Measurements from ENCODE around the gene SULT2B1.
A peak's percentile ranks its signal among the peaks of the same experiment; 100 is the strongest.
"Not testable (repeated sequence)": the region's sequence is repeated elsewhere in the genome, so short reads cannot be mapped to it uniquely, and the experiment has no call there.

The SULT2B1 gene

DNA sequence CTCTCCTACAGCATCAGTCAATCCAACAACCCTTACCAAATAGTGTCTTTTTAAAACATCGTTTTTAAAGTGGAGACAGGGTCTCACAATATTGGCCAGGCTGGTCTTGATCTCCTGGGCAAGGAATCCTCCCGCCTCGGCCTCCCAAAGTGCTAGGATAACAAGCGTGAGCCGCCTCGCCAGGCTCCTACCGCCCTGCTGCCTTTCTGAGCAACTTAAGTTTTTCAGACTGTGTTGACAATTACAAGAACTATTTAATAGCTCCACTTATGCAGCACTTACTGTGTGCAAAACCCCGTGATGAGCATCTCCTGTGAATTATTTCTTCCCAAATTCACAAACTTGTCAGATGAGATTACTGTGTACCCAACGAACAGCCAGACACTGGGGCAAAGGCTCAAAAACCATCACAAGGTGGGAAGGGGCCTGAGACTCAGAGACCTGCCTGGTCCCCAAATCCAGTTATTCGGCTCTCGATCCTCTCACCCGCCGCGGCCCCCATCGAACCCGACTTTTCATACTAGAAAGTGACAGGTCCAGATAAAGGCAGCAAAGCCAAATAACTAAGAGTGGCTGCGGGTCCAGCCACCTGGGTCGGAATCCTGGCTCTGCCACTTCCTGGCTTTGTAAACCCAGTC is 66.4 kb downstream of the SULT2B1 start:
- DNase-seq (ENCODE audit: low read depth in 2 of 3, low spot score in 1 of 3), result no peak

DNA sequence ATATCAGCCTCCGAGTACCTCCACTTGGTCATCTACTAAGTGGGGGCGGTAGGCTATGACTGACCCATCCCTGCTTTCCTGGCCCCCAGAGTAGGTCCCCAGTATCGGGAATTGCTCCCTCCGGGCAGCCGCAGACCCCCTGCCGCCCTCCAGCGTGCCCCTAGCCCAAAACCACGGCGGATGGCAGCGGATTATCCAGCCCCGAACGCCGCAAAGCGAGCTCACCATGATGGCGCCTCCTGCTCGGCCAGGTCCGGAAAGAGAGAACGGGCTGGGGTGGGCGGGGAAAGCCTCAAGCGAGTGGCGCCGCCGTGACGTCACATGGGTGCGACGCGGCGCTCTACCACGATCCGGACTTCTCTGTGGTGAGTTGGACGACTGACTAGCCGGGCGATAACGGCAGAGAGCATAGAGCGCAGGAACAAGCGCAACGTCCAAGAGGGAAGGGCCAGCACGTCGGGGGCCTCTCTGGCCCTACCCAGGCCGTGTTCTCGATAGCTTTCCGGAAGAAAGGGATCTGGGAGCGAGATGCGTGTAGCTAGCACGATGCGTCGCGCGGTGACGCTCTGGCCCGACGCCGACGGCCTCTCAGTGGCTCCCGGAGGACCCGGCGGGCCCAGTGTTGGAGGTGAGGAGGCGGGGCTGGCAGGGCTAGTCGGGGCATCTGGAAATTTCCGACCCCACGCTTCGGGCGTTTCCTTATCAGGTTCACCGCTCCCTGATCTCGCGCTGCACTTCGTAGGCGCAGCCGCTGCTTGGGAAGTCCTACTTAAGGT is 67.1 kb downstream of the SULT2B1 start, which contains the start of the genes RPL18 and SPHK2:
Gene RPL18, minus strand, starts transcription at position 263 of the 776 bp plus-strand sequence. Its CDS starts 35 bp downstream, at position 228.
Gene SPHK2, plus strand, starts transcription at position 591 of the 776 bp plus-strand sequence. CDS start 1,009 bp downstream, outside the sequence.
- peak; percentile 89 to 94 (median 92) for DNase-seq (ENCODE audit: low read depth in 2 of 3, low spot score in 1 of 3)

DNA sequence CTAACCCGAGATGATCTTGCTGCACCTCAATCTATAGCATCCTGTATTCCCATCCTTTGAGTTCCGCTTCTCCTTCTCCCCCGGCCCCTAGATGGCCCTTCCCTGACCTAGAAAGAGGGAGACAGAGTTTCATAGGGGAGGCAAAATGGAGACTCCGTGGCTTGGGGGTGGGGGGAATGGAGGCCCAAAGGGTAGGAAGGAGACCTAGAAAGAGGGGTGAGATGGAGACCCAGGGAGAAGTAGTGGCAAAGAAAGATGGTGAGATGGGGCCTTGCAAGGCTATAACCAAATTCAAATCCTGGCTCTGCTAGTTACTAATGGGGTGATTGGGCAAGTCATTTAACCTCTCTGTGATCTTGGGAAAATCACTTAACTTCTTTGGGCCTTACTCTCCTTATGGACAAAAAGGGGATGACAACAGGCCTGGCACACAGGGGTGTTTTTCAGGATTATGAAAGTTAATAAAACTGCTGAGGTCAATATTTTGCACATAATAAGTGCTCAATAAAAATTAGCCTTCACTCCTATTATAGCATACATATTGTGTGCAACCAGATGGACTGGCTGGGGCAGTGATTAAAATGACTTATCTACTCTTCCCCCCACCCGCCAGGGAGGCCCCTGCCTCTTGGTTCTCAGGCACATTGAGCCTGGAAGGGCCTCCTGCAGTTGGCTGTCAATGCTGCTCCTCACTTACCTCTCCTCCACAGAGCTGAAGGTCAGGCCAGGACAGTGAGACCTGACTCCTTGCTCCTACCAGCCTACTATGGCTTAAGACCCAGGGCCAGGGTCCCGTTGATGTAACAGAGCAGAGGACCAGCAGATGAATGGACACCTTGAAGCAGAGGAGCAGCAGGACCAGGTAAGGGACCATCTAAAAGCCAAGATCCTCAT is 68.0 kb downstream of the SULT2B1 start:
- DNase-seq (ENCODE audit: low read depth in 2 of 3, low spot score in 1 of 3), result no peak

DNA sequence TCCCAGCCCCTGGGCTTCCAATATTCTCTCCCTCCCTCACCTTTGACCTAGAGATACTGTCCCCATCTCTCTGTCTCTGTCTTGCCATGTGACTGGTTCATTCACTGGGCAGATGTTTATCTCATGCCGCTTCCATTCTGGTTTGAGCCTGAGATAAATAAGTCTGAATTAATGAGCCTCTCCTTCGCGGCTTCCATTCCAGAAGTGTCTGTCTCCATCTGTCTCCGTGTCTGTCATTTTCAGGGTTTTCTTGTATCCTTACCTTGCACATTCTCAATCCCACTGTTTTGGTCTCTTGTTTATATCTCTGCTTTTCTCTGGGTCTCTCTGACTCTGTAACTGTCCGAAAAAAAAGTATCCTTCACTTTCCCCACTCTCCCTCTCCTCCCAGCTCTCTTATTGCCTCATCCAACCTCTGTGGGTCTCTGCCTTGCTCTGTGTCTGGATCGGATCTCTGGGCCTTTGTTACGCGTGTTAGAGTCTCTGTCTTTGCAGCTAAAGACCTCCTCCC is 71.6 kb downstream of the SULT2B1 start:
- DNase-seq (ENCODE audit: low read depth in 2 of 3, low spot score in 1 of 3), result no peak

DNA sequence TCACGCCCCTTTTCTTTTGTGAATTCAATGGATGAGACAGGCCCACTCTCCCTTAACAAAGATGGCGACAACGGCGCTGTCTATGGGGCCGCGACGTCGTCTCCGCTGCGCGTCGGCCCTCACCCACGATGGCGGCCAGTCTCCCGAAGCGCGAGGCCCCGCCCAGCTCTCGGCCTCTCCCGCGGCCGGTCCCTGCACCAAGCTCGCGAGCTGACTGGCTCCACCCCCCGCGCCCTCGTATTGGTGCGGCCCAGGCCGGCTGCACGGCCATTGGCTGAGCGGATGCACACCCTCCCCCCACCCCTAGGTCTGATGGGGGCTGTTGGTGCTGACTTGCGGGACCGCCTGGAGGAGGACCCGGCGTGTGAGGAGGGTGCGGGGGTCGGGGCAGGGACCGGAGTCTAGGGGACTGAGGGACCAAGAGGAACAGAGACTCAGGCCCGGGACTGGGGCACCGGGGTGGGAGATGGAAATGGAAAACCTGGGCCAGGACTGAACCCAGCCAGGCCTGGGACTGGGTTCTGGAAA is 72.2 kb downstream of the SULT2B1 start:
- DNase-seq (ENCODE audit: low read depth in 2 of 3, low spot score in 1 of 3), result peak; percentile 94 to 99 (median 95)

DNA sequence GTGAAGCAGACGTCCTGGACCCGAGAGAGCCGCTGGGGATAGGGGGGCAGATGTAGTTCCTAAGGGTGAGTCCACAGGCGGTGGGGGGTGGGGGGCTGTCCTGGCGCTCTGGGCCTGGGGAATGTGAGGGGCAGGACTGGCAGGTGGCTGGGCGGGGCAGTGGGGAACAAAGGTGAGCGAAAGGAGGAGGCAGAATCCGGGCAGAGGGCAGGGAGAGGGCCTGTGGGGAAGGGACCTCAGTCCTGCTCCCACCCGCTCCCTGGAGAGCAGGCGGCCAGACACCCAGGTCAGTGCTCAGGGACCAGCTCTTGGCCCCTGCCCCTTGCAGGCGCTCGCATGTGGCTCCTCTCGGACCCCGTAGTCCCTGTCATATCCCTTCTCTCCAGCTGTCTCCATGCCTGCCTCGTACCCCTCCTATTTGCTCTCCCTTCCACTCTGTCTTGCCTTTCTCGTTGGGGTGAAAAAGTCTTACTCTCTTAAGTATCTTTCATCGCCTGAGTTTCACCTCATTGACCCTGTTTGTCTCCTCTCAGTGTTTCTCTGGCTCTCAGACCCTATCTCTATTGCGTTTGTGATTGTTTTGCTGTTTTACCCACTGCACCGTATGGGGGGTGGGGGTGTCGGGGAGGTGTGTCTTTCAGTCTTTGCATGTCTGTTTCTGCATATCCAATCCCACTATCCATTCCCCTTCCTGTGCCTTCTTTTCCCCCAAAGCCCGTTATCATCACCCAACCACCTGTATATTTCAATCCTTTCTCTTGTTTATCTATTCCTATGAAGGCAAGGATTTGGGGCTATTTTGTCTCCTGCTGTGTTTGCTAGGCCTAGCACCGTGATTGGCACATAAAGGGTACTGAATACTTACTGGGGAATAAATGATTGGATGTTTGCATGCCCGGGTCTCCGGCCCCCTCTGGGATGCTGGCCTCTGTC is 73.1 kb downstream of the SULT2B1 start:
- no peak for DNase-seq (ENCODE audit: low read depth in 2 of 3, low spot score in 1 of 3)

DNA sequence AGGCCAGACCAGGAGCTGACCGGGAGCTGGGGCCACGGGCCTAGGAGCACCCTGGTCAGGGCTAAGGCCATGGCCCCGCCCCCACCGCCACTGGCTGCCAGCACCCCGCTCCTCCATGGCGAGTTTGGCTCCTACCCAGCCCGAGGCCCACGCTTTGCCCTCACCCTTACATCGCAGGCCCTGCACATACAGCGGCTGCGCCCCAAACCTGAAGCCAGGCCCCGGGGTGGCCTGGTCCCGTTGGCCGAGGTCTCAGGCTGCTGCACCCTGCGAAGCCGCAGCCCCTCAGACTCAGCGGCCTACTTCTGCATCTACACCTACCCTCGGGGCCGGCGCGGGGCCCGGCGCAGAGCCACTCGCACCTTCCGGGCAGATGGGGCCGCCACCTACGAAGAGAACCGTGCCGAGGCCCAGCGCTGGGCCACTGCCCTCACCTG is 73.9 kb downstream of the SULT2B1 start:
- DNase-seq (ENCODE audit: low read depth in 2 of 3, low spot score in 1 of 3), result no peak

DNA sequence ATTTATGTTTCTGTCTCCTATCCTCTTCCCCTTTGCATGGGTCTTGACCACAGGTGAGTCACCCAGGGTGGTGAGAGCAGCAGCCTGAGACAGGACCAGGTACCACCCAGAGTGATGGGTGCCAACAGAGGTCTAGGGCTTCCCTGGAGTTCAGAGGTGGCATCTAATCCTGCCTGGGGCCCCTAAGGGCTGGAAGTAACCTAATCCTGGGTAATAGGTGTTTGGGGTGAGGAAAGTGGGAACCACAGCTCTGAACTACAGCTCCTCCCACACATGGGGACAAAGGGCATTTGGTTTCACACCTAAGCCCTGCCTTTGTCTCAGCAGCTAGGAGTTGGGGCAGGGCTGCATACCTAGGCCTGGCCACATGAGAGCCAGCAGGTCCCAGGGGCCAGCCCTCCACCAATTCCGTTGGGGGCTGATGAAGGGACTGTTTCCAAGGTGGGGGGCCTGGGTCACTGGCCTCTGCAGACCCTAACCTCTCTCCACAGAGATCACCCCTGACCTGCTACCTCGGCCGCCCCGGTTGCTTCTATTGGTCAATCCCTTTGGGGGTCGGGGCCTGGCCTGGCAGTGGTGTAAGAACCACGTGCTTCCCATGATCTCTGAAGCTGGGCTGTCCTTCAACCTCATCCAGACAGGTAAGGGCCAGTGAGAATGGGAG is 75.4 kb downstream of the SULT2B1 start:
- no peak for DNase-seq (ENCODE audit: low read depth in 2 of 3, low spot score in 1 of 3)

DNA sequence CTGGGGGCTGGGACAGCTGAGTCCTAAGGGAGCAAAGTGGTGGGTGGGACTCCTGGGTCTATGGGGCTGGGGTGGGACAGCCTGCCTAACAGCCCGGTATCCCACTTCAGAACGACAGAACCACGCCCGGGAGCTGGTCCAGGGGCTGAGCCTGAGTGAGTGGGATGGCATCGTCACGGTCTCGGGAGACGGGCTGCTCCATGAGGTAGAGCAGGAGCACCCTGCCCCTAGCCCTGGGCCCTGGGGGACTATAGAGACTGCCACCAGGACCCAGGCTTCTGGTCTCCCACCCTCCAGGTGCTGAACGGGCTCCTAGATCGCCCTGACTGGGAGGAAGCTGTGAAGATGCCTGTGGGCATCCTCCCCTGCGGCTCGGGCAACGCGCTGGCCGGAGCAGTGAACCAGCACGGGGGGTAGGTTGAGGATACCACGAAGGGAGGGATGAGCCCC is 75.9 kb downstream of the SULT2B1 start:
- DNase-seq (ENCODE audit: low read depth in 2 of 3, low spot score in 1 of 3), result no peak

DNA sequence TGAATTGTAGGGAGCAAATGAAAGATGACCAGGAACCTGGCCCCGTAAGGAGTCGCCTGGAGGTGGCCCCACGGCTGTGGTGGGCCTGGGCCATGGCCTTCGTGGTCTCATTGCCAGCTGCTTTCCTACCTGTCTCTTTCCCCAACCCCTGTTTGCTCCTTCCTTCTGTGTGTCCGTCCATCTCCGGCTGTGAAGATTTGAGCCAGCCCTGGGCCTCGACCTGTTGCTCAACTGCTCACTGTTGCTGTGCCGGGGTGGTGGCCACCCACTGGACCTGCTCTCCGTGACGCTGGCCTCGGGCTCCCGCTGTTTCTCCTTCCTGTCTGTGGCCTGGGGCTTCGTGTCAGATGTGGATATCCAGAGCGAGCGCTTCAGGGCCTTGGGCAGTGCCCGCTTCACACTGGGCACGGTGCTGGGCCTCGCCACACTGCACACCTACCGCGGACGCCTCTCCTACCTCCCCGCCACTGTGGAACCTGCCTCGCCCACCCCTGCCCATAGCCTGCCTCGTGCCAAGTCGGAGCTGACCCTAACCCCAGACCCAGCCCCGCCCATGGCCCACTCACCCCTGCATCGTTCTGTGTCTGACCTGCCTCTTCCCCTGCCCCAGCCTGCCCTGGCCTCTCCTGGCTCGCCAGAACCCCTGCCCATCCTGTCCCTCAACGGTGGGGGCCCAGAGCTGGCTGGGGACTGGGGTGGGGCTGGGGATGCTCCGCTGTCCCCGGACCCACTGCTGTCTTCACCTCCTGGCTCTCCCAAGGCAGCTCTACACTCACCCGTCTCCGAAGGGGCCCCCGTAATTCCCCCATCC is 76.7 kb downstream of the SULT2B1 start:
- DNase-seq (ENCODE audit: low read depth in 2 of 3, low spot score in 1 of 3), result no peak

DNA sequence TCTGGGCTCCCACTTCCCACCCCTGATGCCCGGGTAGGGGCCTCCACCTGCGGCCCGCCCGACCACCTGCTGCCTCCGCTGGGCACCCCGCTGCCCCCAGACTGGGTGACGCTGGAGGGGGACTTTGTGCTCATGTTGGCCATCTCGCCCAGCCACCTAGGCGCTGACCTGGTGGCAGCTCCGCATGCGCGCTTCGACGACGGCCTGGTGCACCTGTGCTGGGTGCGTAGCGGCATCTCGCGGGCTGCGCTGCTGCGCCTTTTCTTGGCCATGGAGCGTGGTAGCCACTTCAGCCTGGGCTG is 77.3 kb downstream of the SULT2B1 start:
- DNase-seq (ENCODE audit: low read depth in 2 of 3, low spot score in 1 of 3), result no peak

DNA sequence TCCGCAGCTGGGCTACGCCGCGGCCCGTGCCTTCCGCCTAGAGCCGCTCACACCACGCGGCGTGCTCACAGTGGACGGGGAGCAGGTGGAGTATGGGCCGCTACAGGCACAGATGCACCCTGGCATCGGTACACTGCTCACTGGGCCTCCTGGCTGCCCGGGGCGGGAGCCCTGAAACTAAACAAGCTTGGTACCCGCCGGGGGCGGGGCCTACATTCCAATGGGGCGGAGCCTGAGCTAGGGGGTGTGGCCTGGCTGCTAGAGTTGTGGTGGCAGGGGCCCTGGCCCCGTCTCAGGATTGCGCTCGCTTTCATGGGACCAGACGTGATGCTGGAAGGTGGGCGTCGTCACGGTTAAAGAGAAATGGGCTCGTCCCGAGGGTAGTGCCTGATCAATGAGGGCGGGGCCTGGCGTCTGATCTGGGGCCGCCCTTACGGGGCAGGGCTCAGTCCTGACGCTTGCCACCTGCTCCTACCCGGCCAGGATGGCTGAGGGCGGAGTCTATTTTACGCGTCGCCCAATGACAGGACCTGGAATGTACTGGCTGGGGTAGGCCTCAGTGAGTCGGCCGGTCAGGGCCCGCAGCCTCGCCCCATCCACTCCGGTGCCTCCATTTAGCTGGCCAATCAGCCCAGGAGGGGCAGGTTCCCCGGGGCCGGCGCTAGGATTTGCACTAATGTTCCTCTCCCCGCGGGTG is 77.8 kb downstream of the SULT2B1 start:
- no peak for DNase-seq (ENCODE audit: low read depth in 2 of 3, low spot score in 1 of 3)

DNA sequence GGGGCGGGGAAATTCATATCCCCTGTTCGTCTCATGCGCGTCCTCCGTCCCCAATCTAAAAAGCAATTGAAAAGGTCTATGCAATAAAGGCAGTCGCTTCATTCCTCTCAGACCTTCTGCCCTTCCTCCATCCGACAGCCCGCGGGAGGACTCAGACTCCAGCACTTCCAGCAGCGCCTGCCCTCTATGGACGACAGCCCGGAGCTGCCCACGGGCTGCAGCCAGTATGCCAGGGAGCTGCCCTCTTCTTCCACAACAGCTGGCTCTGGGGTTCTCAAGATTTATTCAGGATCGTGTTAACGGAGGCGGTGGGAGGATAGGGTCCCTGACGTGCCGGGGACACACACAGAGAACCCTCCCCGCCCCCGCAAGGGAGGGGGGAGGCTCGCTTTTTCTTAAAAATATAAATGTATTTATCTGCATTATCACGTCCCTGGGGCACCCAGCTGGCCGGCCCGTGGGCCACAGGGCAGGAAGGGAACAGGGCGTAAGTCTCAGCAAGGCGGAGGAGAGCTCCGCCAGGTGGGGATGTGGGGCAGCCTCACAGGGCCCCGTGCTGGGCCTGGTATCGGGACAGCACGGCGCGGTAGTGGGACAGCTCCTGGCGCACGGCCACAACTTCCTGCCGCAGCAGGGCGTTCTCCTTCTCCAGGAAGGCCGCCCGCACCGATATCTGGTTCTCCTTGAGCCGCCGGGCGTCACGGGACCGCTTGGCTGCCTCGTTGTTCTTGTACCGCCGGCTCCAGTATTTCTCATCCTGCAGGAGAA is 78.5 kb downstream of the SULT2B1 start:
- no peak for DNase-seq (ENCODE audit: low read depth in 2 of 3, low spot score in 1 of 3)

DNA sequence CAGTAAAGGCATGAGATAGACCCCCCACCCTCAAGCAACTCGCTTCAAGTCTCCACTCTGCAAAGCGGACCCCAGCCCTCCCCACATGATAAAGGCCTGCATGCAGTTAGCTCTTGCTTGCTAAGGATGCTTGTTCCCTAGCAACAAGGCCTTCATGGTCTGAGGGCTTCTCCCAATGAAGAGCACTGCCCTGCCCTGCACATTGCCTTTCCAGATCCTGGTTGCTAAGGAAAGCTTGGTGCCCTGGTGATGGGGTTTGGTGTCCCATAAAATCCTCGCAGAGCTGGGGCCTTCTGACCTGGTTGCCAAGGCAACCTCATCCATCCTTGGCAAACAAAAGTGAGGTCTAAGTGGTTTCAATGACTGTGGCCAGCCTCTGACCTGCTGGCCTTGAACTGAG is 79.3 kb downstream of the SULT2B1 start:
- DNase-seq (ENCODE audit: low read depth in 2 of 3, low spot score in 1 of 3), result no peak

DNA sequence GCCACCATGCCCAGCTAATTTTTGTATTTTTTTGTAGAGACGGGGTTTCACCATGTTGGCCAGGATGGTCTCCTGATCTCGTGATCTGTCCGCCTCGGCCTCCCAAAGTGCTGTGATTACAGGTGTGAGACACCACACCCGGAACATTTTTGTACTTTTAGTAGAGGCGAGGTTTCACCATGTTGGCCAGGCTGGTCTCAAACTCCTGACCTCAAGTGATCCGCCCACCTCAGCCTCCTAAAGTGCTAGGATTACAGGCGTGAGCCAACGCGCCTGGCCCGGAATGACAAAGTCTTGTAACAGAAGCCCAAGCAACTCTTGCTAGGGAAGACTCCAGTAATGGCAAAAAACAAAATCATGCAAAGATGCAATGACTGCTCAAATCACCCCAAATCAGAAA is 80.3 kb downstream of the SULT2B1 start:
- DNase-seq (ENCODE audit: low read depth in 2 of 3, low spot score in 1 of 3), result not testable (repeated sequence)

DNA sequence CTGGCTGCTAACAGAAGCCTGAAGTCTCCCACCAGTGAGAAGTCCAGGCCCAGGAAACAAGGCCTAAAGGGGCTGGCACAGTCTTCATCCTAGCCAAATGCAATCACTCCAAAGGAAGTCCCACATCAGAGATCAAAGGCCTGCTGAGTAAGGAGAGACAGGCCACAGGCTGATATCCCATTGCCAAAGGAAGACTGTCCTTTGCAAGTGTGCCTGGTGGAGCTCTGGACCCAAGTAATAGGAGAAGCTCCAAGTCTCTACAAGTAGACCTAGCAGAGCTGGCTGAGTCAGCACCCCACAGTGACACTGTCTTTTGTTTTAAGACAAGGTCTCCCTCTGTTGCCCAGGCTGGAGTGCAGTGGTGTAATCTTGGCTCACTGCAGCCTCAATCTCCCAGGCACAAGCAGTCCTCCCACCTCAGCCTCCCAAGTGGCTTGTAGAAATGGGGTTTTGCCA is 80.7 kb downstream of the SULT2B1 start:
- DNase-seq (ENCODE audit: low read depth in 2 of 3, low spot score in 1 of 3), result no peak

Data from stimulated activated CD4-positive, alpha-beta T cell treated with anti-CD3 and anti-CD28 coated beads, Interleukin-12 subunit alpha, Interleukin-12 subunit beta, amount 100 ng/mL, for 48 hours (primary cell).